ENCODE results near the gene EMSY. TPM values are rescaled to one million over a fixed set of nuclear protein-coding genes. Genes with fewer than 3 reads are reported as not detected.

Gene EMSY
- total and polyA plus RNA-seq, 3 donors from 2014 or later = 23.1 to 45.5 (median 35.7) TPM

- Histone ChIP-seq H3K4me1 (no peaks in the 10 kb centered on the region), H3K9me3 (no peaks in the 10 kb centered on the region), H3K4me3 (no peak overlapping the region), H3K27me3 (no peaks in the 10 kb centered on the region), H3K36me3 (ENCODE audit: low read depth, missing control alignments) (no peaks in the 10 kb centered on the region), H3K27ac (no peak overlapping the region)
- 76 to 82% methylated on average over 3 of the region's 3 CpGs for WGBS, 2 donors
- intact Hi-C loops (cut with DNase I; ENCODE audit: low total_unique reads) = no loop called here
- TF ChIP-seq POLR2A (IDR thresholded peaks at IDR 0.05) = no peak
- TF ChIP-seq, protein P1, sequence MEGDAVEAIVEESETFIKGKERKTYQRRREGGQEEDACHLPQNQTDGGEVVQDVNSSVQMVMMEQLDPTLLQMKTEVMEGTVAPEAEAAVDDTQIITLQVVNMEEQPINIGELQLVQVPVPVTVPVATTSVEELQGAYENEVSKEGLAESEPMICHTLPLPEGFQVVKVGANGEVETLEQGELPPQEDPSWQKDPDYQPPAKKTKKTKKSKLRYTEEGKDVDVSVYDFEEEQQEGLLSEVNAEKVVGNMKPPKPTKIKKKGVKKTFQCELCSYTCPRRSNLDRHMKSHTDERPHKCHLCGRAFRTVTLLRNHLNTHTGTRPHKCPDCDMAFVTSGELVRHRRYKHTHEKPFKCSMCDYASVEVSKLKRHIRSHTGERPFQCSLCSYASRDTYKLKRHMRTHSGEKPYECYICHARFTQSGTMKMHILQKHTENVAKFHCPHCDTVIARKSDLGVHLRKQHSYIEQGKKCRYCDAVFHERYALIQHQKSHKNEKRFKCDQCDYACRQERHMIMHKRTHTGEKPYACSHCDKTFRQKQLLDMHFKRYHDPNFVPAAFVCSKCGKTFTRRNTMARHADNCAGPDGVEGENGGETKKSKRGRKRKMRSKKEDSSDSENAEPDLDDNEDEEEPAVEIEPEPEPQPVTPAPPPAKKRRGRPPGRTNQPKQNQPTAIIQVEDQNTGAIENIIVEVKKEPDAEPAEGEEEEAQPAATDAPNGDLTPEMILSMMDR (IDR thresholded peaks at IDR 0.05) = no peak
- DNase-seq = no peak
Observed at GRCh38 chr11:76513654-76514034, 68.8 kb downstream of the EMSY start.

GRCh38 chr11:76515494-76515893 is 70.7 kb downstream of the EMSY start:
- H3K4me3 ChIP-seq = no peak overlapping the region
- H3K9me3 ChIP-seq = no peaks in the 10 kb centered on the region
- 57 to 75% methylated on average over 1 of the region's 1 CpG for WGBS, 2 donors
- no peaks in the 10 kb centered on the region for H3K4me1 ChIP-seq
- no peak for DNase-seq
- H3K27me3 ChIP-seq = no peaks in the 10 kb centered on the region
- no peak for TF ChIP-seq POLR2A (IDR thresholded peaks at IDR 0.05)
- TF ChIP-seq, protein P1 (IDR thresholded peaks at IDR 0.05) = no peak
- intact Hi-C loops (cut with DNase I; ENCODE audit: low total_unique reads) = no loop called here
- H3K27ac ChIP-seq = no peak overlapping the region
- H3K36me3 ChIP-seq (ENCODE audit: low read depth, missing control alignments) = no peaks in the 10 kb centered on the region

DNA sequence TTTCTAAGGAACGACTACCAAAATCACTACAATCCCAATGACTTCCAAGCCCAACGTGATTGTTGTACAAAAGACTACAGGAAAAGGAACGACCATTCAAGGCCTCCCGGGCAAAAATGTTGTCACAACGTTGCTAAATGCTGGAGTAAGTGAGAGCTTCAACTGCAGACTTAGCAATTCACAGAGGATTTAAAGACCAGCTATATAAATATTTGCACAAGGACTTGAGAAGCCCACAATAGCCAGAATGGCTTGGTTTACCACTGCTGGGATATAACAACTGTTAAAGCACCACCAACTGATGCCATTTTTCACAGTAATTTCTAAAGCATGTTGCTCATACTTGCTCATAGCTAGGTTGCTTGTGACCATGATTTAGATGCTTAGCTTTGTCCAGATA is 78.3 kb downstream of the EMSY start:
- intact Hi-C loops (cut with DNase I; ENCODE audit: low total_unique reads) = no loop called here
- Histone ChIP-seq H3K36me3 (ENCODE audit: low read depth, missing control alignments) (no peaks in the 10 kb centered on the region), H3K4me1 (no peaks in the 10 kb centered on the region), H3K4me3 (no peak overlapping the region), H3K27ac (no peak overlapping the region), H3K27me3 (no peaks in the 10 kb centered on the region), H3K9me3 (no peaks in the 10 kb centered on the region)
- 47 to 59% methylated on average over 5 of the region's 5 CpGs for WGBS, 2 donors
- no peak for TF ChIP-seq POLR2A (IDR thresholded peaks at IDR 0.05)
- TF ChIP-seq, protein P1 (IDR thresholded peaks at IDR 0.05) = no peak
- DNase-seq = no peak

DNA sequence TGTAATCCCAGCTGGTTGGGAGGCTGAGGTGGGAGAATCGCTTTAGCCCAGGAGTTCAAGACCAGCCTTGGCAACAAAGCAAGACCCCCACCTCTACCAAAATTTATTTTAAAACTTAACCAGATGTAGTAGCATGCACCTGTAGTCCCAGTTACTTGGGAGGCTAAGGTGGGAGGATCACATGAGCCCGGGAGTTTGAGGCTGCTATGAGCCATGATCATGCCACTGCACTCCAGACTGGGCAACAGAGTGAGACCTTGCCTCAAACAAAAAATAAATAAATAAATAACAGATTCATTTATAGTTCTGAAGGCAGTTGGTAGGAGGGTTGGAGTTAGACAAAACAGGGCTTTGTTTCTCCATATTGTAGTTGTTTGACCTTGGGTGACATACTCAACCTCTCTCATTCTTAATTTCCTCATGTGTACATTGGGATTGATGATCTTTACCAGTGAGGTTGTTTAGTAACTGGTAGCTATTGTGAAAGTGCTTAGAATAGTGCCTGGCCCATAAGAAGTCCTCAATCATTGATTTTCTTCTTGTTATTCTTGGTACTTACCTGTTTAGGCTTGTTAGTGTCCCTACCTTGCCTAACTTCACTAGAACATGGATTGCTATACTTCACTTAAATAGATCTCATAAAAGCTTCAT is 79.1 kb downstream of the EMSY start:
- WGBS, 2 donors = 91 to 94% methylated on average over 2 of the region's 2 CpGs
- no peaks in the 10 kb centered on the region for H3K9me3 ChIP-seq
- no peaks in the 10 kb centered on the region for H3K36me3 ChIP-seq (ENCODE audit: low read depth, missing control alignments)
- H3K4me1 ChIP-seq = no peaks in the 10 kb centered on the region
- DNase-seq = no peak
- intact Hi-C loops (cut with DNase I; ENCODE audit: low total_unique reads) = no loop called here
- H3K4me3 ChIP-seq = no peak overlapping the region
- H3K27ac ChIP-seq = no peak overlapping the region
- TF ChIP-seq, protein P1 (IDR thresholded peaks at IDR 0.05) = no peak
- no peak for TF ChIP-seq POLR2A (IDR thresholded peaks at IDR 0.05)
- no peaks in the 10 kb centered on the region for H3K27me3 ChIP-seq

GRCh38 chr11:76524461-76524860 is 79.6 kb downstream of the EMSY start:
- Histone ChIP-seq H3K4me1 (no peaks in the 10 kb centered on the region), H3K4me3 (no peak overlapping the region), H3K27ac (no peak overlapping the region), H3K36me3 (ENCODE audit: low read depth, missing control alignments) (no peaks in the 10 kb centered on the region), H3K9me3 (no peaks in the 10 kb centered on the region), H3K27me3 (no peaks in the 10 kb centered on the region)
- WGBS, 2 donors = 93 to 94% methylated on average over 4 of the region's 4 CpGs
- TF ChIP-seq POLR2A (IDR thresholded peaks at IDR 0.05) = no peak
- TF ChIP-seq, protein P1 (IDR thresholded peaks at IDR 0.05) = no peak
- no peak for DNase-seq
- intact Hi-C loops (cut with DNase I; ENCODE audit: low total_unique reads) = no loop called here

All from testis (tissue), 3 donors.